ENCODE results near the gene GATA3. TPM values are rescaled to one million over a fixed set of nuclear protein-coding genes. Genes with fewer than 3 reads are reported as not detected.

Gene GATA3
- total RNA-seq, 1 experiment from 2014 or later, result 3.1 TPM

DNA sequence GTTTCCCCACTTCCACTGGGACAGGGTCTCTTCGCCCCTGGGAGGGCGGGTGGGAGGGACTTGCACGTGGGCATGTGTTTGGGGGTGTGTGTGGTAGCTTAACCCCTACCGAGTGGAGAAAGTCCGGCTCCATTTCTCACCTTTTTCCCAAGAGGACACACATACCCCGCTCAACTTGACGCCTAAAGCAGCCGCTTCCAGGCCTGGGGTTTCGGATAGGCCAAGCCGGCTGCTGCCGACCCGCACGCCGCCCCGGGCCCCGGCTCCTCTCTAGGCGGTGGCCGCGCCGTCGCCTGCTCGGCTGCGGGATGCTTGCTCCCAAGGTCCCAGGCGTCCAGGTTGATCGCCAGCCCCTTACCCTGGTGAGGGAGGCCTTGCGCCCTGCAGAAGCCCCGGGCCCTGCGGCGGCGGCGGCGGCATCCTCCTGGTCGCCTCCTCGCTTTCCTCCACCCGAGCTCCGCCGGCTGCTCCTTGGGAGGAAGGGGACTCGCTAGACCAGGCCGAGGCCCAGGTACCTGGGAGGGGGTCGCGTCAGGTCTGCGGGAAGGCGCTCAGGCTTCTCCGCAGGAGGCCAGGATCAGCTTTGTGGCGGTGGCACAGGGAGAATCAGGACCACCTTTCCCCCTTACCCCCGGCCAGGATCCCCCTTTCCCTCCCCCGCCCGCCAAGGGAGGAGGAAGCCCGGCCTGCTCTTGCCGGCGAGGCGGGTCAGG, 3.2 kb upstream of the GATA3 start:
- Histone ChIP-seq H3K9me3 (ENCODE audit: low read depth, low read length, poor library complexity, severe bottlenecking) (no peaks in the 10 kb centered on the region), H3K4me3 (ENCODE audit: low read depth, low read length, poor library complexity, severe bottlenecking) (no peak overlapping the region), H3K27me3 (replicated peaks; ENCODE audit: insufficient read depth, low read depth, low read length, poor library complexity) (peaks cover 71% of the 10 kb centered on the region), H3K4me1 (ENCODE audit: insufficient read depth, low read length, poor library complexity, severe bottlenecking) (peaks cover 22% of the 10 kb centered on the region), H3K27ac (ENCODE audit: low read depth, low read length, poor library complexity, severe bottlenecking) (no peak overlapping the region), H3K36me3 (ENCODE audit: insufficient read depth, low read length, poor library complexity, severe bottlenecking) (no peaks in the 10 kb centered on the region)
- intact Hi-C loops (cut with micrococcal nuclease; ENCODE audit: unreplicated experiment), result loop anchor here (5.0 to 10.0 kb wide), 4 partner anchors 179 to 1154 kb away; no protein-coding TSS in a partner anchor
- no peak for DNase-seq (ENCODE audit: low spot score)
- TF ChIP-seq EZH2 (IDR thresholded peaks at IDR 0.05; ENCODE audit: borderline replicate concordance, low read depth, low read length, poor library complexity, severe bottlenecking), result peak; percentile 6
- TF ChIP-seq, protein P1, sequence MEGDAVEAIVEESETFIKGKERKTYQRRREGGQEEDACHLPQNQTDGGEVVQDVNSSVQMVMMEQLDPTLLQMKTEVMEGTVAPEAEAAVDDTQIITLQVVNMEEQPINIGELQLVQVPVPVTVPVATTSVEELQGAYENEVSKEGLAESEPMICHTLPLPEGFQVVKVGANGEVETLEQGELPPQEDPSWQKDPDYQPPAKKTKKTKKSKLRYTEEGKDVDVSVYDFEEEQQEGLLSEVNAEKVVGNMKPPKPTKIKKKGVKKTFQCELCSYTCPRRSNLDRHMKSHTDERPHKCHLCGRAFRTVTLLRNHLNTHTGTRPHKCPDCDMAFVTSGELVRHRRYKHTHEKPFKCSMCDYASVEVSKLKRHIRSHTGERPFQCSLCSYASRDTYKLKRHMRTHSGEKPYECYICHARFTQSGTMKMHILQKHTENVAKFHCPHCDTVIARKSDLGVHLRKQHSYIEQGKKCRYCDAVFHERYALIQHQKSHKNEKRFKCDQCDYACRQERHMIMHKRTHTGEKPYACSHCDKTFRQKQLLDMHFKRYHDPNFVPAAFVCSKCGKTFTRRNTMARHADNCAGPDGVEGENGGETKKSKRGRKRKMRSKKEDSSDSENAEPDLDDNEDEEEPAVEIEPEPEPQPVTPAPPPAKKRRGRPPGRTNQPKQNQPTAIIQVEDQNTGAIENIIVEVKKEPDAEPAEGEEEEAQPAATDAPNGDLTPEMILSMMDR (conservative IDR thresholded peaks at IDR 0.05; ENCODE audit: low read depth, low read length), result no peak
- BruUV-seq (replicated peaks), result no TSS peak
- CTCF ChIA-PET, result no interaction called here
- POLR2A ChIA-PET (ENCODE audit: low non-redundant PET), result no interaction called here

DNA sequence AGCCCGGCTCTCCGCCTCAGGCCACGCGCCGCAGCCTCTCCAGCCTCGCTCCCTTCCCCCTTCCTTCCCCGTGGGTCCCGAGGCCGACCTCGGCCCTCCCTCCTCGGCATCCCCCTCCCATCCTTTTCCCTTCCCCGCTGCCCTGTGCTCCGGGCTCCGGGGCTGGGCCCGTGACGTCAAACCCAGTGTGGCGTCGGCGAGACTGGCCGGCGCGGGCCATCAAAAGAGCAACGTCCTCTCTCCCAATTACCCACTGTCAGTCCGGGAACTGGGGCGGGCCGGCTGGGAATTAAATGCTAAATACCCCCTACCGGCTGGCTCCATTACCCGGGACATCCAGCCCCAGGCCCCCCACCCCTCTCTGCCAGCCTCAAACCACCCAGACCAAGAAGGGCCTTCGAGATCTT, 2.6 kb upstream of the GATA3 start:
- H3K9me3 ChIP-seq (ENCODE audit: low read depth, low read length, poor library complexity, severe bottlenecking), result no peaks in the 10 kb centered on the region
- ChIA-PET CTCF (no interaction called here), POLR2A (ENCODE audit: low non-redundant PET) (no interaction called here)
- TF ChIP-seq, protein P1 (conservative IDR thresholded peaks at IDR 0.05; ENCODE audit: low read depth, low read length), result no peak
- TF ChIP-seq EZH2 (IDR thresholded peaks at IDR 0.05; ENCODE audit: borderline replicate concordance, low read depth, low read length, poor library complexity, severe bottlenecking), result peak; percentile 11
- H3K27me3 ChIP-seq (replicated peaks; ENCODE audit: insufficient read depth, low read depth, low read length, poor library complexity), result peaks cover 65% of the 10 kb centered on the region
- no peaks in the 10 kb centered on the region for H3K36me3 ChIP-seq (ENCODE audit: insufficient read depth, low read length, poor library complexity, severe bottlenecking)
- intact Hi-C loops (cut with micrococcal nuclease; ENCODE audit: unreplicated experiment), result loop anchor here (2.0 to 10.0 kb wide), 5 partner anchors 180 to 1153 kb away; no protein-coding TSS in a partner anchor
- H3K4me1 ChIP-seq (ENCODE audit: insufficient read depth, low read length, poor library complexity, severe bottlenecking), result peaks cover 22% of the 10 kb centered on the region
- H3K27ac ChIP-seq (ENCODE audit: low read depth, low read length, poor library complexity, severe bottlenecking), result no peak overlapping the region
- no peak overlapping the region for H3K4me3 ChIP-seq (ENCODE audit: low read depth, low read length, poor library complexity, severe bottlenecking)
- no TSS peak for BruUV-seq (replicated peaks)
- DNase-seq (ENCODE audit: low spot score), result no peak

DNA sequence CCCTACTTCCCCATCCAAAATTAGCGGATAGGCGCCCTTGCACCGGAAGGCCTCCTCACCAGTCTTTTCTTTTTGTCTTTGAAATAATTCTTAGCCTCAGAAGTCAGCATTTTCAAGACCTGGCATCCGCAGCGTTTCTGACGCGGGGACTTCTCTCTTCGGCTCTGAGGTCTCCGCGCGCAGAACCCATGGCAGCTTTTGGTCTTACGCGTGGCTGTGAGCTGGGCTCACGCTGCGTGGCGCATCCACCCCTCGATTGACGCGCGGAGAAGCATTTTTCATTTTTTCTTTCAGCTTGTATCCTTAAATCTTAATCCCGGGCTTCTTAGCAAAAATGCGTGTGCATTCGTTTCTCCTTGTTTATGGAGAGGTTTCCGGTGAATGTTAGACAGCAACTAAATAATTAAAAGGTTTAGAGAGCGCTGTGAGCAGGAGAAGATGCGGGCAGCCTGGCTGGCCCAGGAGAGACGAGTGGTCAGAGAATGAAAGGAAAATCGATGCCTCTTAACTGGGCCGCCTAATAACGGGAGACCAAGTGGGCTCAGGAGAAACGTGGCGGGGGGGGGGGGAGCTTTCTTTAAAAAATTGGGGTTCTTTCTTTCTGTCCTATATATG, 2.0 kb upstream of the GATA3 start:
- H3K27ac ChIP-seq (ENCODE audit: low read depth, low read length, poor library complexity, severe bottlenecking), result no peak overlapping the region
- TF ChIP-seq EZH2 (IDR thresholded peaks at IDR 0.05; ENCODE audit: borderline replicate concordance, low read depth, low read length, poor library complexity, severe bottlenecking), result peak; percentile 21
- TF ChIP-seq, protein P1 (conservative IDR thresholded peaks at IDR 0.05; ENCODE audit: low read depth, low read length), result no peak
- H3K36me3 ChIP-seq (ENCODE audit: insufficient read depth, low read length, poor library complexity, severe bottlenecking), result no peaks in the 10 kb centered on the region
- DNase-seq (ENCODE audit: low spot score), result no peak
- H3K9me3 ChIP-seq (ENCODE audit: low read depth, low read length, poor library complexity, severe bottlenecking), result no peaks in the 10 kb centered on the region
- no peak overlapping the region for H3K4me3 ChIP-seq (ENCODE audit: low read depth, low read length, poor library complexity, severe bottlenecking)
- ChIA-PET CTCF (interaction anchor here (0.6 kb wide), 1 partner anchor 21 kb away, joined by 3 read pairs; no protein-coding TSS in a partner anchor), POLR2A (ENCODE audit: low non-redundant PET) (no interaction called here)
- intact Hi-C loops (cut with micrococcal nuclease; ENCODE audit: unreplicated experiment), result loop anchor here (2.0 to 10.0 kb wide), 5 partner anchors 180 to 1152 kb away; no protein-coding TSS in a partner anchor
- peaks cover 22% of the 10 kb centered on the region for H3K4me1 ChIP-seq (ENCODE audit: insufficient read depth, low read length, poor library complexity, severe bottlenecking)
- peaks cover 59% of the 10 kb centered on the region for H3K27me3 ChIP-seq (replicated peaks; ENCODE audit: insufficient read depth, low read depth, low read length, poor library complexity)
- BruUV-seq (replicated peaks), result no TSS peak
